MM.1S (cell line): Measurements from ENCODE around the gene ACTN4.

Experiments used
- DNase-seq: peaks from one replicate; pipeline ENCODE4 v3.0.0-alpha.2; 2015
- H2AFZ ChIP-seq: fragments of 300-600 bp; sonication (generic); 2 replicates; pipeline ENCODE4 v1.6.0; 2016; ENCODE audit warnings: antibody characterized with exemption, low read length
- H3F3A ChIP-seq: fragments of 300-600 bp; sonication (generic); 2 replicates; pipeline ENCODE4 v1.6.1; 2016; ENCODE audit warnings: mild to moderate bottlenecking, antibody characterized with exemption, low read length, moderate library complexity, mixed read lengths; ENCODE audit not compliant: insufficient read depth
- H3K27ac ChIP-seq: fragments of 300-600 bp; sonication (generic); 2 replicates; pipeline ENCODE4 v1.5.1; 2016; ENCODE audit warnings: mild to moderate bottlenecking, low read length
- H3K27me3 ChIP-seq: fragments of 300-600 bp; sonication (generic); replicated peaks from 2 replicates; pipeline ENCODE4 v1.6.0; 2016; ENCODE audit warnings: low read length; ENCODE audit not compliant: insufficient read depth
- H3K36me3 ChIP-seq: fragments of 300-600 bp; sonication (generic); replicated peaks from 2 replicates; pipeline ENCODE4 v1.6.1; 2016; ENCODE audit warnings: mild to moderate bottlenecking, low read length, mixed read lengths; ENCODE audit not compliant: insufficient read depth
- H3K4me1 ChIP-seq: fragments of 300-600 bp; sonication (generic); 2 replicates; pipeline ENCODE4 v1.6.1; 2016; ENCODE audit warnings: low read length, mixed read lengths
- H3K4me2 ChIP-seq: fragments of 300-600 bp; sonication (generic); 2 replicates; pipeline ENCODE4 v1.6.0; 2016; ENCODE audit warnings: low read depth, low read length
- H3K4me3 ChIP-seq: fragments of 300-600 bp; sonication (generic); 2 replicates; pipeline ENCODE4 v1.5.1; 2016; ENCODE audit warnings: low read length, mixed read lengths
- H3K79me2 ChIP-seq: fragments of 300-600 bp; sonication (generic); 2 replicates; pipeline ENCODE4 v1.6.1; 2016; ENCODE audit warnings: mixed run types, low read length, mixed read lengths
- H3K9ac ChIP-seq: fragments of 300-600 bp; sonication (generic); 2 replicates; pipeline ENCODE4 v1.6.1; 2016; ENCODE audit warnings: low read length, mixed read lengths
- H3K9me2 ChIP-seq: fragments of 300-600 bp; sonication (generic); replicated peaks from 2 replicates; pipeline ENCODE4 v1.6.1; 2016; ENCODE audit warnings: mild to moderate bottlenecking, low read length, mixed read lengths; ENCODE audit not compliant: insufficient read depth
- H3K9me3 ChIP-seq: fragments of 300-600 bp; sonication (generic); replicated peaks from 2 replicates; pipeline ENCODE4 v1.6.1; 2016; ENCODE audit warnings: mild to moderate bottlenecking, low read length, mixed read lengths; ENCODE audit not compliant: insufficient read depth
- H4K20me1 ChIP-seq: fragments of 300-600 bp; sonication (generic); 2 replicates; pipeline ENCODE4 v1.6.1; 2016; ENCODE audit warnings: mild to moderate bottlenecking, low read length, moderate library complexity, mixed read lengths; ENCODE audit not compliant: insufficient read depth
- EZH2 ChIP-seq: fragments of 300-600 bp; sonication (generic); optimal IDR thresholded peaks from 2 replicates; pipeline ENCODE3; 2017; ENCODE audit warnings: low read depth, mild to moderate bottlenecking, antibody characterized with exemption, low read length, mixed read lengths
- EZH2phosphoT487 ChIP-seq: fragments of 300-600 bp; sonication (generic); IDR thresholded peaks from 2 replicates; pipeline ENCODE4 v1.6.1; 2018; ENCODE audit warnings: antibody characterized with exemption, low read length
- TF ChIP-seq, protein P1 (sequence below): fragments of 300-600 bp; sonication (generic); IDR thresholded peaks from 2 replicates; pipeline ENCODE4 v1.5.1; 2016; ENCODE audit warnings: antibody characterized with exemption, low read length, mixed read lengths

ACTN4 gene

DNA sequence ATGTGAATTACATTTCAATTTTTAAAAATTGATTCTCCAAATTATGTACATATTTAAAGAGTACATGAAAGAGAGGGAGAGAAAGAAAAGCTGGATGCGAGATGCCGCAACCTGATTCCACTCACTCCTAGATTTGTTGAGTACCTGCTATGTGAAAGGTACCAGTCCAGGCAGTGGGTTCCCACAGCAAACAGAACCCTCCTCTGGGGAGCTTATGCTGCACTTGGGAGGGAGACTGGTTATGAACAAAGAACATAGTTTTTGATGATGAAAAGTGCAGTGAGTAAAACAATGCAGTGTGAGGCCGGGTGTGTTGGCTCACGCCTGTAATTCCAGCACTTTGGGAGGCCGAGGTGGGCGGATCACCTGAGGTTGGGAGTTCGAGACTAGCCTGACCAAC lies 43.4 kb downstream of the ACTN4 start:
- no peak overlapping the region for H3K9ac ChIP-seq
- peaks cover 93% of the 10 kb centered on the region for H3K79me2 ChIP-seq
- H3K27ac ChIP-seq = no peak overlapping the region
- no peak overlapping the region for H3K4me3 ChIP-seq
- no peak overlapping the region for H3K4me2 ChIP-seq
- H3K36me3 ChIP-seq = no peaks in the 10 kb centered on the region
- H3K9me2 ChIP-seq = no peaks in the 10 kb centered on the region
- no peaks in the 10 kb centered on the region for H3K27me3 ChIP-seq
- no peak overlapping the region for H2AFZ ChIP-seq
- DNase-seq = no peak
- no peaks in the 10 kb centered on the region for H4K20me1 ChIP-seq
- H3K9me3 ChIP-seq = no peaks in the 10 kb centered on the region
- H3F3A ChIP-seq = peaks cover 8% of the 10 kb centered on the region
- no peak for TF ChIP-seq EZH2
- TF ChIP-seq, protein P1, sequence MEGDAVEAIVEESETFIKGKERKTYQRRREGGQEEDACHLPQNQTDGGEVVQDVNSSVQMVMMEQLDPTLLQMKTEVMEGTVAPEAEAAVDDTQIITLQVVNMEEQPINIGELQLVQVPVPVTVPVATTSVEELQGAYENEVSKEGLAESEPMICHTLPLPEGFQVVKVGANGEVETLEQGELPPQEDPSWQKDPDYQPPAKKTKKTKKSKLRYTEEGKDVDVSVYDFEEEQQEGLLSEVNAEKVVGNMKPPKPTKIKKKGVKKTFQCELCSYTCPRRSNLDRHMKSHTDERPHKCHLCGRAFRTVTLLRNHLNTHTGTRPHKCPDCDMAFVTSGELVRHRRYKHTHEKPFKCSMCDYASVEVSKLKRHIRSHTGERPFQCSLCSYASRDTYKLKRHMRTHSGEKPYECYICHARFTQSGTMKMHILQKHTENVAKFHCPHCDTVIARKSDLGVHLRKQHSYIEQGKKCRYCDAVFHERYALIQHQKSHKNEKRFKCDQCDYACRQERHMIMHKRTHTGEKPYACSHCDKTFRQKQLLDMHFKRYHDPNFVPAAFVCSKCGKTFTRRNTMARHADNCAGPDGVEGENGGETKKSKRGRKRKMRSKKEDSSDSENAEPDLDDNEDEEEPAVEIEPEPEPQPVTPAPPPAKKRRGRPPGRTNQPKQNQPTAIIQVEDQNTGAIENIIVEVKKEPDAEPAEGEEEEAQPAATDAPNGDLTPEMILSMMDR = no peak
- TF ChIP-seq EZH2phosphoT487 = no peak
- H3K4me1 ChIP-seq = peaks cover 39% of the 10 kb centered on the region

DNA sequence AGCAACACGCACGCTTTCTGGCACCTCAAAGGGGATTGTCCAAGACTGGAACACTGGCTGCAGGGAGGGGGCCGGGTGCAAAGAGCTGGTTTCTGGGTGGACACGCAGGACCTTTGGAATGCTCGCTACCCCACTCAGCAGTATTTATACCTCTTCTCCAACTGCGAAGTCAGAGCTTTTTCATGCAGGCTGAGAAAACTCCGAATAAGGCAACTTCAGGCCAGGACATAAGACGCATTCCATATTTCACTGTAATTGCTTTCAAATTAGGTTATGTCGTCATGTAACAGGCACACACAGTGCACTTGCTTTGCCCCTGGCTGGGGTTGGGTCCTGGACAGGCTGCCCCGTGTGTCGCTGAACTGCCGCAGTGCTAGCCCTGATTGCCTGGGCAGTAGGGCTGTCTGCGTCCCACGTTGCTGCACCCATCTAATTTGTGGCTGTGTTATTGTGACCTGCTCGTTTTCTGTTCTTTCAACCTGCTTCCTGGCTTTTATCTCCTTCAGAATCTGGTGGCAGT lies 44.5 kb downstream of the ACTN4 start:
- H3K9ac ChIP-seq = no peak overlapping the region
- DNase-seq = no peak
- H3K4me3 ChIP-seq = no peak overlapping the region
- no peaks in the 10 kb centered on the region for H3K27me3 ChIP-seq
- peaks cover 27% of the 10 kb centered on the region for H3K4me1 ChIP-seq
- H2AFZ ChIP-seq = no peak overlapping the region
- H3K4me2 ChIP-seq = no peak overlapping the region
- no peaks in the 10 kb centered on the region for H3K9me3 ChIP-seq
- no peaks in the 10 kb centered on the region for H3K9me2 ChIP-seq
- no peak overlapping the region for H3K27ac ChIP-seq
- H3F3A ChIP-seq = no peaks in the 10 kb centered on the region
- no peak for TF ChIP-seq EZH2phosphoT487
- no peaks in the 10 kb centered on the region for H3K36me3 ChIP-seq
- no peaks in the 10 kb centered on the region for H4K20me1 ChIP-seq
- H3K79me2 ChIP-seq = peaks cover 93% of the 10 kb centered on the region

DNA sequence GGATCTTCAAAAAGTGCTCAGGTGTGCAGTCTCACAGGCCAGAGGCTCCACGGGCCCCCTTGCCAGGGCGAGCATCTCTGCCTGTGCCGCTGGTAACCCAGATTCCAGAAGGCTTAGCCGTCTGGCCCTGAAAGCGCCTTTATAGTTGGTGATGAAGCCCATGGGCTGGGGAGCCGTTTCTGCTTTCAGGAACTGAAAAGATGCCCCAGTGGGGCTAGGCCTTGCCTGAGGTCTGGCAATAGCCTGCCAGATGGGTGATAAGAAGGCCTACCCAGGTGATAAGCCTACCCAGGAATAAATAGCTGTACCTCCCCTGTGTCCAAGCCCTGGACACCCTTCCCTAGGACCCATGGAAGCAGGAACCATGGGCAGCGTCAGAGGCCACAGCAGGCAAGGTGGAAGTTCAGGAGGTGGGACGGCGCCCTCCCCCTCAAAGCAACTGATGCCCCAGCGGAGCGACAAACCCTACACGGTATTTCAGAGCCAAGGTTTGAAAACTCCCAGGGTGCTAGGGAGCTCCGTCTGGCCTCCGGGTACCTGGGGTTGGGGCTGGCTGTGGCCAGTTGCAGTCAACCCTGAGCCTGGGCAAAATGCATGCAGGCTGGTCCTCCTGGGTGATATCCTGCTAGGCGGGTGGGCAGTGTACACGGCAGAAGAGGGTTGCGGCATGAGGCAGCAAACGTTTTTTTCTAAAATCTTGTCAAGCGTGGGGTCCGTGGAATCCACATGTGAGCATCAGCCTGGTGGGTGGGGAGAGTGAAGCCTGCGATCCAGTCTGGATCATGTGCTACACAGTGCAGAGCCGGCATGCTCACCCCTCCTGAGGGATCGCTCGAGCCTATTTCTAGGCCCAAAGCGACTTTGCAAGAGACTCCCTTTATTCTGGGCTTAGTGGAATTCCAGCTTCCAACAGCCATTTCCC lies 45.3 kb downstream of the ACTN4 start:
- Histone ChIP-seq H2AFZ (no peak overlapping the region), H3K27ac (no peak overlapping the region), H3K4me3 (no peak overlapping the region), H3K27me3 (no peaks in the 10 kb centered on the region), H3K4me1 (peaks cover 25% of the 10 kb centered on the region), H3K9me2 (no peaks in the 10 kb centered on the region), H4K20me1 (no peaks in the 10 kb centered on the region), H3F3A (no peaks in the 10 kb centered on the region), H3K4me2 (no peak overlapping the region), H3K9ac (no peak overlapping the region), H3K9me3 (no peaks in the 10 kb centered on the region), H3K36me3 (no peaks in the 10 kb centered on the region), H3K79me2 (peaks cover 93% of the 10 kb centered on the region)
- no peak for DNase-seq
- TF ChIP-seq EZH2phosphoT487 (no peak), EZH2 (no peak)
- TF ChIP-seq, protein P1 = no peak
